HCT116 (cell line): ENCODE data around the gene SPAM1. TPM values are rescaled to one million over a fixed set of nuclear protein-coding genes. Genes with fewer than 3 reads are reported as not detected.

Experiments used
- ATAC-seq: fragments of 200-7000 bp; cut with Tn5 transposase; 2 replicates; pipeline ENCODE4 v1.9.1; 2020; ENCODE audit warnings: mild to moderate bottlenecking, moderate library complexity
- BruUV-seq: library from RNA; stranded (reverse); fragments of 400-500 nt; replicated peaks from 2 replicates; lab custom pipeline; 2021; lab: Mats Ljungman, UMichigan
- CTCF ChIA-PET: fragments of 300-600 bp; sonication (Branson Sonifier 250); formaldehyde crosslinking; loops from one replicate; lab custom pipeline; 2021; ENCODE audit warnings: antibody characterized with exemption; lab: Charles Lee
- POLR2A ChIA-PET: fragments of 300-600, 350-600 bp; sonication (Branson Sonifier 250); formaldehyde crosslinking; loops from one replicate; lab custom pipeline; 2021; ENCODE audit warnings: antibody characterized with exemption; lab: Charles Lee
- RAD21 ChIA-PET, 2 experiments: fragments of 300-600 bp; sonication (Branson Sonifier 250); formaldehyde crosslinking; loops; one replicate each; lab custom pipeline; 2023; ENCODE audit warnings: low total read pairs in 2 of 2; ENCODE audit not compliant: uncharacterized antibody in 2 of 2, unreplicated experiment in 2 of 2, low non-redundant PET in 1 of 2; lab: Charles Lee
- DNase-seq: peaks from one replicate; pipeline ENCODE4 v3.0.0-alpha.2; 2010; ENCODE audit warnings: low read depth, low spot score
- H2AFZ ChIP-seq: fragments of 200-600 bp; shearing (Covaris generic), sonication (generic); 2 replicates; pipeline ENCODE4 v1.6.1; 2017; ENCODE audit warnings: low read depth, mixed run types, mixed read lengths, antibody characterized with exemption, low read length; ENCODE audit not compliant: poor library complexity, severe bottlenecking
- H3K27ac ChIP-seq: 2 replicates; pipeline ENCODE4 v1.5.1; 2012; ENCODE audit warnings: low read depth, low read length
- H3K27me3 ChIP-seq: fragments of 200-600 bp; sonication (generic); 2 replicates; pipeline ENCODE4 v1.6.1; 2016; ENCODE audit warnings: mixed run types, low read length, mixed read lengths; ENCODE audit not compliant: insufficient read depth
- H3K36me3 ChIP-seq, 2 experiments: fragments of 200-500 bp in 1 of 2; fragments of 200-600 bp in 1 of 2; sonication (Bioruptor generic) in 1 of 2; sonication (generic) in 1 of 2; 2 replicates each; pipeline versions ENCODE4 v1.5.1 to v1.6.1; 2014 to 2016; ENCODE audit warnings: low read length in 2 of 2, inconsistent platforms in 1 of 2, mixed read lengths in 1 of 2, mixed run types in 1 of 2; ENCODE audit not compliant: insufficient read depth in 2 of 2, control insufficient read depth in 1 of 2
- H3K4me1 ChIP-seq, 2 experiments: fragments of 200-600 bp in 1 of 2; sonication (generic) in 1 of 2; 2 replicates each; pipeline versions ENCODE4 v1.5.1 to v1.6.1; 2012 to 2017; ENCODE audit warnings: low read length in 2 of 2, inconsistent platforms in 1 of 2, mild to moderate bottlenecking in 1 of 2, mixed read lengths in 1 of 2, mixed run types in 1 of 2, moderate library complexity in 1 of 2; ENCODE audit not compliant: insufficient read depth in 2 of 2, control insufficient read depth in 1 of 2
- H3K4me2 ChIP-seq: fragments of 200-600 bp; sonication (generic); 2 replicates; pipeline ENCODE4 v1.6.1; 2017; ENCODE audit warnings: mixed run types, low read length, mixed read lengths
- H3K4me3 ChIP-seq, 2 experiments: fragments of 200-600 bp in 1 of 2; sonication (generic) in 1 of 2; replicated peaks in 1 of 2; 2 replicates each; pipeline ENCODE4 v1.5.1; 2011 to 2016; ENCODE audit warnings: low read length in 2 of 2, control low read depth in 1 of 2, low read depth in 1 of 2, mild to moderate bottlenecking in 1 of 2, mixed read lengths in 1 of 2, mixed run types in 1 of 2
- H3K79me2 ChIP-seq: fragments of 200-600 bp; sonication (generic); 2 replicates; pipeline ENCODE4 v1.6.1; 2017; ENCODE audit warnings: mild to moderate bottlenecking, mixed run types, low read length, moderate library complexity, mixed read lengths; ENCODE audit not compliant: insufficient read depth
- H3K9ac ChIP-seq: fragments of 200-600 bp; sonication (generic); 2 replicates; pipeline ENCODE4 v1.6.1; 2016; ENCODE audit warnings: low read length, mixed read lengths
- H3K9me2 ChIP-seq: fragments of 200-600 bp; sonication (generic), shearing (Covaris generic); 2 replicates; pipeline ENCODE4 v1.6.1; 2017; ENCODE audit warnings: mixed run types, mild to moderate bottlenecking, moderate library complexity; ENCODE audit not compliant: insufficient read depth
- H3K9me3 ChIP-seq, 2 experiments: fragments of 200-500 bp in 1 of 2; fragments of 200-600 bp in 1 of 2; sonication (Bioruptor generic) in 1 of 2; sonication (generic) in 1 of 2; 2 replicates each; pipeline ENCODE4 v1.6.1; 2014 to 2017; ENCODE audit warnings: low read length in 2 of 2, mixed read lengths in 2 of 2, inconsistent platforms in 1 of 2, low read depth in 1 of 2, mild to moderate bottlenecking in 1 of 2, mixed run types in 1 of 2, moderate library complexity in 1 of 2; ENCODE audit not compliant: control insufficient read depth in 1 of 2, insufficient read depth in 1 of 2
- H4K20me1 ChIP-seq: fragments of 200-600 bp; sonication (generic), shearing (Covaris generic); 2 replicates; pipeline ENCODE4 v1.6.1; 2017; ENCODE audit warnings: mixed run types, mild to moderate bottlenecking, moderate library complexity; ENCODE audit not compliant: insufficient read depth
- ATF3 ChIP-seq: IDR thresholded peaks from 2 replicates; pipeline ENCODE4 v1.6.1; 2012
- CBX3 ChIP-seq: IDR thresholded peaks from 2 replicates; pipeline ENCODE4 v1.6.1; 2012; ENCODE audit warnings: low read depth
- CEBPB ChIP-seq: IDR thresholded peaks from 2 replicates; pipeline ENCODE4 v1.6.1; 2012; ENCODE audit warnings: low read depth
- CTCF ChIP-seq, 3 experiments: fragments of 200-600 bp in 1 of 3; sonication (generic) in 1 of 3; IDR thresholded peaks in 2 of 3; conservative IDR thresholded peaks in 1 of 3; 2 replicates each; pipeline ENCODE4 v1.5.1; 2012 to 2017; ENCODE audit warnings: low read depth in 2 of 3, low read length in 2 of 3, antibody characterized with exemption in 1 of 3, borderline replicate concordance in 1 of 3, control low read depth in 1 of 3, mild to moderate bottlenecking in 1 of 3, mixed read lengths in 1 of 3, mixed run types in 1 of 3, moderate library complexity in 1 of 3; ENCODE audit not compliant: insufficient read depth in 1 of 3
- EGR1 ChIP-seq: IDR thresholded peaks from 2 replicates; pipeline ENCODE4 v1.6.1; 2012; ENCODE audit warnings: low read depth
- ELF1 ChIP-seq: IDR thresholded peaks from 2 replicates; pipeline ENCODE4 v1.6.1; 2012; ENCODE audit warnings: low read depth, borderline replicate concordance
- EZH2 ChIP-seq: fragments of 200-600 bp; sonication (generic); IDR thresholded peaks from 2 replicates; pipeline ENCODE4 v1.6.1; 2017; ENCODE audit warnings: antibody characterized with exemption, mixed run types
- EZH2phosphoT487 ChIP-seq: fragments of 200-600 bp; IDR thresholded peaks from 2 replicates; pipeline ENCODE4 v1.6.1; 2018; ENCODE audit warnings: antibody characterized with exemption, borderline replicate concordance
- FOSL1 ChIP-seq: IDR thresholded peaks from 2 replicates; pipeline ENCODE4 v1.6.1; 2012; ENCODE audit warnings: low read depth
- JUND ChIP-seq: IDR thresholded peaks from 2 replicates; pipeline ENCODE4 v1.6.1; 2012
- POLR2A ChIP-seq: IDR thresholded peaks from 2 replicates; pipeline ENCODE4 v1.7.0; 2011; ENCODE audit warnings: borderline replicate concordance; ENCODE audit not compliant: insufficient read depth, insufficient read length; ENCODE audit errors: extremely low read depth
- POLR2AphosphoS5 ChIP-seq: IDR thresholded peaks from 2 replicates; pipeline ENCODE4 v1.6.1; 2011; ENCODE audit warnings: mild to moderate bottlenecking, low read depth, low read length, moderate library complexity
- SIN3A ChIP-seq: IDR thresholded peaks from 2 replicates; pipeline ENCODE4 v1.6.1; 2012; ENCODE audit warnings: low read depth
- SP1 ChIP-seq: IDR thresholded peaks from 2 replicates; pipeline ENCODE4 v1.6.1; 2012; ENCODE audit warnings: low read depth
- SRF ChIP-seq: IDR thresholded peaks from 2 replicates; pipeline ENCODE4 v1.6.1; 2012; ENCODE audit warnings: low read depth
- YY1 ChIP-seq: IDR thresholded peaks from 2 replicates; pipeline ENCODE4 v1.6.1; 2011; ENCODE audit warnings: low read length, low read depth, moderate library complexity, mild to moderate bottlenecking; ENCODE audit not compliant: insufficient replicate concordance; ENCODE audit errors: extremely low read depth
- ZBTB33 ChIP-seq: IDR thresholded peaks from 2 replicates; pipeline ENCODE4 v1.6.1; 2011; ENCODE audit warnings: mild to moderate bottlenecking, low read length, moderate library complexity; ENCODE audit not compliant: insufficient replicate concordance; ENCODE audit errors: extremely low read depth
- ZFX ChIP-seq: fragments of 450-650 bp; IDR thresholded peaks from 2 replicates; pipeline ENCODE4 v1.6.1; 2017
- intact Hi-C: fragments of 100-400 bp; cut with micrococcal nuclease; formaldehyde crosslinking; loops from 2 replicates; pipeline ENCODE4 v1.10.0; 2022
- total RNA-seq: library from RNA; stranded (reverse); gene quantifications from one replicate; pipeline ENCODE4 v1.2.1, GENCODE V29; 2021; ENCODE audit not compliant: unreplicated experiment
- TF ChIP-seq, protein P1 (sequence below): IDR thresholded peaks from 2 replicates; pipeline ENCODE4 v1.6.1; 2012
- TF ChIP-seq, protein P2 (sequence below): IDR thresholded peaks from 2 replicates; pipeline ENCODE4 v1.6.1; 2012; ENCODE audit warnings: low read depth

The SPAM1 gene
- total RNA-seq, 1 experiment from 2014 or later: not detected

- Histone ChIP-seq H3K27me3 (no peaks in the 10 kb centered on the region), H2AFZ (no peak overlapping the region), H3K36me3 (no peaks in the 10 kb centered on the region), H4K20me1 (no peaks in the 10 kb centered on the region), H3K27ac (no peak overlapping the region), H3K9me3 (no peaks in the 10 kb centered on the region), H3K79me2 (no peaks in the 10 kb centered on the region)
- DNase-seq (no peak), ATAC-seq (no peak)
- intact Hi-C loops: no loop called here
- POLR2A ChIA-PET: no interaction called here
- RAD21 ChIA-PET: no interaction called here
- TF ChIP-seq ELF1 (no peak), YY1 (no peak), EGR1 (no peak), JUND (no peak), EZH2phosphoT487 (no peak), ATF3 (no peak), CBX3 (no peak), ZFX (no peak), SRF (no peak), SP1 (no peak), CEBPB (no peak), EZH2 (no peak), POLR2AphosphoS5 (no peak), CTCF (IDR thresholded peaks at IDR 0.05 in 2 of 3, conservative IDR thresholded peaks at IDR 0.05 in 1 of 3; ENCODE audit: borderline replicate concordance in 1 of 3, insufficient read depth in 1 of 3, low read depth in 2 of 3, low read length in 2 of 3) (no peak), SIN3A (no peak), FOSL1 (no peak), POLR2A (no peak), ZBTB33 (no peak)
- TF ChIP-seq, protein P1, sequence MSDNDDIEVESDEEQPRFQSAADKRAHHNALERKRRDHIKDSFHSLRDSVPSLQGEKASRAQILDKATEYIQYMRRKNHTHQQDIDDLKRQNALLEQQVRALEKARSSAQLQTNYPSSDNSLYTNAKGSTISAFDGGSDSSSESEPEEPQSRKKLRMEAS: no peak
- TF ChIP-seq, protein P2, sequence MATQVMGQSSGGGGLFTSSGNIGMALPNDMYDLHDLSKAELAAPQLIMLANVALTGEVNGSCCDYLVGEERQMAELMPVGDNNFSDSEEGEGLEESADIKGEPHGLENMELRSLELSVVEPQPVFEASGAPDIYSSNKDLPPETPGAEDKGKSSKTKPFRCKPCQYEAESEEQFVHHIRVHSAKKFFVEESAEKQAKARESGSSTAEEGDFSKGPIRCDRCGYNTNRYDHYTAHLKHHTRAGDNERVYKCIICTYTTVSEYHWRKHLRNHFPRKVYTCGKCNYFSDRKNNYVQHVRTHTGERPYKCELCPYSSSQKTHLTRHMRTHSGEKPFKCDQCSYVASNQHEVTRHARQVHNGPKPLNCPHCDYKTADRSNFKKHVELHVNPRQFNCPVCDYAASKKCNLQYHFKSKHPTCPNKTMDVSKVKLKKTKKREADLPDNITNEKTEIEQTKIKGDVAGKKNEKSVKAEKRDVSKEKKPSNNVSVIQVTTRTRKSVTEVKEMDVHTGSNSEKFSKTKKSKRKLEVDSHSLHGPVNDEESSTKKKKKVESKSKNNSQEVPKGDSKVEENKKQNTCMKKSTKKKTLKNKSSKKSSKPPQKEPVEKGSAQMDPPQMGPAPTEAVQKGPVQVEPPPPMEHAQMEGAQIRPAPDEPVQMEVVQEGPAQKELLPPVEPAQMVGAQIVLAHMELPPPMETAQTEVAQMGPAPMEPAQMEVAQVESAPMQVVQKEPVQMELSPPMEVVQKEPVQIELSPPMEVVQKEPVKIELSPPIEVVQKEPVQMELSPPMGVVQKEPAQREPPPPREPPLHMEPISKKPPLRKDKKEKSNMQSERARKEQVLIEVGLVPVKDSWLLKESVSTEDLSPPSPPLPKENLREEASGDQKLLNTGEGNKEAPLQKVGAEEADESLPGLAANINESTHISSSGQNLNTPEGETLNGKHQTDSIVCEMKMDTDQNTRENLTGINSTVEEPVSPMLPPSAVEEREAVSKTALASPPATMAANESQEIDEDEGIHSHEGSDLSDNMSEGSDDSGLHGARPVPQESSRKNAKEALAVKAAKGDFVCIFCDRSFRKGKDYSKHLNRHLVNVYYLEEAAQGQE: no peak
- TF ChIP-seq, all 23 proteins: peak for 0
- CTCF ChIA-PET: no interaction called here
- BruUV-seq: no TSS peak
- Histone ChIP-seq H3K4me1 (no peaks in the 10 kb centered on the region), H3K4me2 (no peak overlapping the region), H3K4me3 (no peak overlapping the region), H3K9ac (no peak overlapping the region), H3K9me2 (no peaks in the 10 kb centered on the region)
Measured at GRCh38 chr7:123918309-123918708, 6.7 kb upstream of the SPAM1 start.
